Esophagus squamous epithelium (tissue), 5 donors: Measurements from ENCODE around the gene NEMP1. TPM values are rescaled to one million over a fixed set of nuclear protein-coding genes. Genes with fewer than 3 reads are reported as not detected.

Experiments used
- DNase-seq: peaks from one replicate; lab custom pipeline; 2025; lab: John Stamatoyannopoulos, UW
- H3K27ac ChIP-seq, 4 donors: fragments of 200-600 bp; sonication (generic); one replicate each; pipeline ENCODE4 v1.5.1; 2016 to 2019; ENCODE audit warnings: mild to moderate bottlenecking in 1 of 4
- H3K27me3 ChIP-seq, 4 donors: fragments of 200-600 bp; sonication (generic); 1 replicate in 3 of 4; 2 replicates in 1 of 4; pipeline versions ENCODE4 v1.5.1 to v1.6.0; 2017 to 2021; ENCODE audit warnings: antibody characterized with exemption in 1 of 4
- H3K36me3 ChIP-seq, 3 donors: fragments of 200-600 bp; sonication (generic); one replicate each; pipeline ENCODE4 v1.5.1; 2016 to 2019
- H3K4me1 ChIP-seq, 3 donors: fragments of 200-600 bp; sonication (generic); one replicate each; pipeline ENCODE4 v1.5.1; 2017 to 2019
- H3K4me3 ChIP-seq, 4 donors: fragments of 200-600 bp; sonication (generic); 1 replicate in 3 of 4; 2 replicates in 1 of 4; pipeline ENCODE4 v1.5.1; 2016 to 2019; ENCODE audit warnings: mild to moderate bottlenecking in 2 of 4, moderate library complexity in 1 of 4
- H3K9me3 ChIP-seq, 3 donors: fragments of 200-600 bp; sonication (generic); one replicate each; pipeline ENCODE4 v1.5.1; 2016 to 2019
- CTCF ChIP-seq, 6 experiments: fragments of 450-650 bp in 4 of 6; fragments of 200-600 bp in 2 of 6; sonication (generic) in 2 of 6; IDR thresholded peaks; one replicate each; pipeline ENCODE4 v1.5.1; 2016 to 2019; ENCODE audit warnings: antibody characterized with exemption in 6 of 6, mild to moderate bottlenecking in 4 of 6, moderate library complexity in 4 of 6
- POLR2A ChIP-seq, 4 donors: fragments of 450-650 bp; IDR thresholded peaks; one replicate each; pipeline ENCODE4 v1.6.1; 2017; ENCODE audit warnings: antibody characterized with exemption in 4 of 4, mild to moderate bottlenecking in 4 of 4, moderate library complexity in 3 of 4
- whole genome bisulfite sequencing, 2 donors: methylation state at CpG; one replicate each; pipeline ENCODE4 v1.1.5; 2018; 5-methylcytosine and 5-hydroxymethylcytosine counted together
- intact Hi-C: fragments of 100-400 bp; cut with DNase I; formaldehyde crosslinking; loops from one replicate; pipeline ENCODE4 v1.15.0; 2022
- total RNA-seq, 4 donors: library from RNA; depleted of rRNA; stranded (reverse); fragments of >200 nt; gene quantifications; one replicate each; pipeline ENCODE4 v1.1.0, GENCODE V29; 2016
- donor health status: DM: yes; HTN: yes; CAD: no.

Gene NEMP1
- total RNA-seq, 4 donors from 2014 or later = 4.1 to 7.6 (median 6.7) TPM

GRCh38 chr12:57072661-57073060 is 5.9 kb downstream of the NEMP1 start:
- intact Hi-C loops = no loop called here
- H3K27ac ChIP-seq = peak overlapping the region; percentile 18 to 80 (median 63)
- H3K27me3 ChIP-seq = no peaks in the 10 kb centered on the region
- peaks cover 6 to 50% (median 16%) of the 10 kb centered on the region in 3 donors for H3K4me1 ChIP-seq
- H3K9me3 ChIP-seq = no peaks in the 10 kb centered on the region
- TF ChIP-seq POLR2A (IDR thresholded peaks at IDR 0.05) (no peak), CTCF (IDR thresholded peaks at IDR 0.05) (no peak)
- peak overlapping the region in 1 of 4 donors; percentile 49 for H3K4me3 ChIP-seq
- DNase-seq = no peak
- H3K36me3 ChIP-seq = peaks cover 0 to 45% (median 3%) of the 10 kb centered on the region in 3 donors
- 35 to 51% methylated on average over 2 of the region's 2 CpGs for WGBS, 2 donors

GRCh38 chr12:57069523-57069922 is 9.1 kb downstream of the NEMP1 start:
- intact Hi-C loops = loop anchor here (5.0 to 10.0 kb wide), 2 partner anchors 118 to 305 kb away; partner anchors contain the start of gene HSD17B6
- DNase-seq = no peak
- peaks cover 6 to 37% (median 11%) of the 10 kb centered on the region in 3 donors for H3K4me1 ChIP-seq
- TF ChIP-seq CTCF (IDR thresholded peaks at IDR 0.05) (peak; percentile 76 to 95 (median 90)), POLR2A (IDR thresholded peaks at IDR 0.05) (no peak)
- peak overlapping the region; percentile 41 to 79 (median 76) for H3K27ac ChIP-seq
- WGBS, 2 donors = 19 to 31% methylated on average over 3 of the region's 3 CpGs
- H3K9me3 ChIP-seq = no peaks in the 10 kb centered on the region
- no peak overlapping the region for H3K4me3 ChIP-seq
- peaks cover 0 to 40% (median 3%) of the 10 kb centered on the region in 3 donors for H3K36me3 ChIP-seq
- H3K27me3 ChIP-seq = no peaks in the 10 kb centered on the region

GRCh38 chr12:57066245-57066644 is 12.3 kb downstream of the NEMP1 start:
- Histone ChIP-seq H3K27ac (no peak overlapping the region), H3K4me1 (peaks cover 0 to 20% (median 4%) of the 10 kb centered on the region in 3 donors), H3K27me3 (no peaks in the 10 kb centered on the region), H3K36me3 (peaks cover 0 to 33% (median 0%) of the 10 kb centered on the region in 3 donors), H3K4me3 (no peak overlapping the region), H3K9me3 (no peaks in the 10 kb centered on the region)
- intact Hi-C loops = loop anchor here (5.0 to 10.0 kb wide), 2 partner anchors 121 to 301 kb away; partner anchors contain the start of gene HSD17B6
- DNase-seq = no peak
- 80 to 90% methylated on average over 2 of the region's 2 CpGs for WGBS, 2 donors
- TF ChIP-seq CTCF (IDR thresholded peaks at IDR 0.05) (no peak), POLR2A (IDR thresholded peaks at IDR 0.05) (no peak)

- Histone ChIP-seq H3K4me3 (no peak overlapping the region), H3K36me3 (peaks cover 5 to 41% (median 6%) of the 10 kb centered on the region in 3 donors), H3K9me3 (no peaks in the 10 kb centered on the region), H3K27ac (peak overlapping the region in 1 of 4 donors; percentile 58), H3K27me3 (no peaks in the 10 kb centered on the region), H3K4me1 (peaks cover 0 to 10% (median 0%) of the 10 kb centered on the region in 3 donors)
- intact Hi-C loops = loop anchor here (5.0 to 10.0 kb wide), 2 partner anchors 57 to 299 kb away; partner anchors contain the start of genes HSD17B6 and ZBTB39
- no peak for DNase-seq
- WGBS, 2 donors = 19 to 23% methylated on average over 5 of the region's 5 CpGs
- TF ChIP-seq POLR2A (IDR thresholded peaks at IDR 0.05) (no peak), CTCF (IDR thresholded peaks at IDR 0.05) (no peak)
Observed at GRCh38 chr12:57063991-57064685, 14.5 kb downstream of the NEMP1 start.

GRCh38 chr12:57058454-57058853 is 20.1 kb downstream of the NEMP1 start:
- intact Hi-C loops = no loop called here
- DNase-seq = no peak
- no peaks in the 10 kb centered on the region for H3K9me3 ChIP-seq
- H3K4me3 ChIP-seq = no peak overlapping the region
- TF ChIP-seq POLR2A (IDR thresholded peaks at IDR 0.05) (no peak), CTCF (IDR thresholded peaks at IDR 0.05) (no peak)
- no peaks in the 10 kb centered on the region for H3K4me1 ChIP-seq
- 94 to 95% methylated on average over 1 of the region's 1 CpG for WGBS, 2 donors
- no peak overlapping the region for H3K27ac ChIP-seq
- H3K27me3 ChIP-seq = no peaks in the 10 kb centered on the region
- H3K36me3 ChIP-seq = peaks cover 7 to 47% (median 13%) of the 10 kb centered on the region in 3 donors
